Measurements from ENCODE around the gene PARP14. TPM values are rescaled to one million over a fixed set of nuclear protein-coding genes. Genes with fewer than 3 reads are reported as not detected.

Gene PARP14
- polyA plus RNA-seq, 1 donor from 2014 or later = not detected

GRCh38 chr3:122727294-122727693, 46.7 kb downstream of the PARP14 start:
- H3F3A ChIP-seq (ENCODE audit: insufficient read depth, low read length, poor library complexity, severe bottlenecking) = no peaks in the 10 kb centered on the region
- H3K9me3 ChIP-seq (ENCODE audit: low read length) = no peaks in the 10 kb centered on the region
- H4K20me1 ChIP-seq (ENCODE audit: insufficient read depth) = no peaks in the 10 kb centered on the region
- H3K36me3 ChIP-seq (ENCODE audit: insufficient read depth, low read length) = no peaks in the 10 kb centered on the region
- TF ChIP-seq SMC3 (conservative IDR thresholded peaks at IDR 0.05; ENCODE audit: poor library complexity) (no peak), POLR2AphosphoS5 (IDR thresholded peaks at IDR 0.05) (no peak), TAF1 (IDR thresholded peaks at IDR 0.05; ENCODE audit: low read depth) (no peak), EP300 (conservative IDR thresholded peaks at IDR 0.05; ENCODE audit: poor library complexity, severe bottlenecking) (no peak), RAD21 (conservative IDR thresholded peaks at IDR 0.05) (no peak), EZH2 (IDR thresholded peaks at IDR 0.05; ENCODE audit: borderline replicate concordance, insufficient read depth, low read length, poor library complexity, severe bottlenecking) (no peak), MXI1 (conservative IDR thresholded peaks at IDR 0.05; ENCODE audit: poor library complexity, severe bottlenecking) (no peak)
- TF ChIP-seq, protein P1, sequence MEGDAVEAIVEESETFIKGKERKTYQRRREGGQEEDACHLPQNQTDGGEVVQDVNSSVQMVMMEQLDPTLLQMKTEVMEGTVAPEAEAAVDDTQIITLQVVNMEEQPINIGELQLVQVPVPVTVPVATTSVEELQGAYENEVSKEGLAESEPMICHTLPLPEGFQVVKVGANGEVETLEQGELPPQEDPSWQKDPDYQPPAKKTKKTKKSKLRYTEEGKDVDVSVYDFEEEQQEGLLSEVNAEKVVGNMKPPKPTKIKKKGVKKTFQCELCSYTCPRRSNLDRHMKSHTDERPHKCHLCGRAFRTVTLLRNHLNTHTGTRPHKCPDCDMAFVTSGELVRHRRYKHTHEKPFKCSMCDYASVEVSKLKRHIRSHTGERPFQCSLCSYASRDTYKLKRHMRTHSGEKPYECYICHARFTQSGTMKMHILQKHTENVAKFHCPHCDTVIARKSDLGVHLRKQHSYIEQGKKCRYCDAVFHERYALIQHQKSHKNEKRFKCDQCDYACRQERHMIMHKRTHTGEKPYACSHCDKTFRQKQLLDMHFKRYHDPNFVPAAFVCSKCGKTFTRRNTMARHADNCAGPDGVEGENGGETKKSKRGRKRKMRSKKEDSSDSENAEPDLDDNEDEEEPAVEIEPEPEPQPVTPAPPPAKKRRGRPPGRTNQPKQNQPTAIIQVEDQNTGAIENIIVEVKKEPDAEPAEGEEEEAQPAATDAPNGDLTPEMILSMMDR (IDR thresholded peaks at IDR 0.05; ENCODE audit: poor library complexity, severe bottlenecking) = no peak
- TF ChIP-seq, protein P2, sequence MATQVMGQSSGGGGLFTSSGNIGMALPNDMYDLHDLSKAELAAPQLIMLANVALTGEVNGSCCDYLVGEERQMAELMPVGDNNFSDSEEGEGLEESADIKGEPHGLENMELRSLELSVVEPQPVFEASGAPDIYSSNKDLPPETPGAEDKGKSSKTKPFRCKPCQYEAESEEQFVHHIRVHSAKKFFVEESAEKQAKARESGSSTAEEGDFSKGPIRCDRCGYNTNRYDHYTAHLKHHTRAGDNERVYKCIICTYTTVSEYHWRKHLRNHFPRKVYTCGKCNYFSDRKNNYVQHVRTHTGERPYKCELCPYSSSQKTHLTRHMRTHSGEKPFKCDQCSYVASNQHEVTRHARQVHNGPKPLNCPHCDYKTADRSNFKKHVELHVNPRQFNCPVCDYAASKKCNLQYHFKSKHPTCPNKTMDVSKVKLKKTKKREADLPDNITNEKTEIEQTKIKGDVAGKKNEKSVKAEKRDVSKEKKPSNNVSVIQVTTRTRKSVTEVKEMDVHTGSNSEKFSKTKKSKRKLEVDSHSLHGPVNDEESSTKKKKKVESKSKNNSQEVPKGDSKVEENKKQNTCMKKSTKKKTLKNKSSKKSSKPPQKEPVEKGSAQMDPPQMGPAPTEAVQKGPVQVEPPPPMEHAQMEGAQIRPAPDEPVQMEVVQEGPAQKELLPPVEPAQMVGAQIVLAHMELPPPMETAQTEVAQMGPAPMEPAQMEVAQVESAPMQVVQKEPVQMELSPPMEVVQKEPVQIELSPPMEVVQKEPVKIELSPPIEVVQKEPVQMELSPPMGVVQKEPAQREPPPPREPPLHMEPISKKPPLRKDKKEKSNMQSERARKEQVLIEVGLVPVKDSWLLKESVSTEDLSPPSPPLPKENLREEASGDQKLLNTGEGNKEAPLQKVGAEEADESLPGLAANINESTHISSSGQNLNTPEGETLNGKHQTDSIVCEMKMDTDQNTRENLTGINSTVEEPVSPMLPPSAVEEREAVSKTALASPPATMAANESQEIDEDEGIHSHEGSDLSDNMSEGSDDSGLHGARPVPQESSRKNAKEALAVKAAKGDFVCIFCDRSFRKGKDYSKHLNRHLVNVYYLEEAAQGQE (IDR thresholded peaks at IDR 0.05; ENCODE audit: borderline replicate concordance) = no peak
- no peak overlapping the region for H3K4me2 ChIP-seq (ENCODE audit: low read length)
- H3K9ac ChIP-seq (ENCODE audit: low read length) = no peak overlapping the region
- no peak overlapping the region for H3K4me3 ChIP-seq (ENCODE audit: low read length)
- no peak overlapping the region for H3K27ac ChIP-seq (ENCODE audit: low read length)
- no peaks in the 10 kb centered on the region for H3K27me3 ChIP-seq (ENCODE audit: insufficient read depth, low read depth, low read length)
- H3K79me2 ChIP-seq (replicated peaks; ENCODE audit: insufficient read depth, low read length) = no peaks in the 10 kb centered on the region
- no peak overlapping the region for H2AFZ ChIP-seq (ENCODE audit: low read depth, low read length)
- H3K9me2 ChIP-seq (ENCODE audit: insufficient read depth, low read length) = no peaks in the 10 kb centered on the region

DNA sequence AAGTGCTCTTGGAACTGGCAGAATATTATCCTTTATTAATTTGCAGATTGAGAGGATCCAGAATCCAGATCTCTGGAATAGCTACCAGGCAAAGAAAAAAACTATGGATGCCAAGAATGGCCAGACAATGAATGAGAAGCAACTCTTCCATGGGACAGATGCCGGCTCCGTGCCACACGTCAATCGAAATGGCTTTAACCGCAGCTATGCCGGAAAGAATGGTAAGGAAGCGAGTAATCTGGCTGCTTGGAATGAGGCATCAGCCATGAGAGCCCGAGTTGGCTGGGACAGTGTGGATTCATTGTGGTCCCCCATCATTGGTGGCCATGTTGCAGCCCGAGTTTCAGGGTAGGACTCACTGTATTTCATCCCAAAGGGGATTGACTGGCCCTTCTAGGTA, 47.1 kb downstream of the PARP14 start:
- TF ChIP-seq EP300 (conservative IDR thresholded peaks at IDR 0.05; ENCODE audit: poor library complexity, severe bottlenecking) = no peak
- TF ChIP-seq, protein P1 (IDR thresholded peaks at IDR 0.05; ENCODE audit: poor library complexity, severe bottlenecking) = no peak
- no peak for TF ChIP-seq POLR2AphosphoS5 (IDR thresholded peaks at IDR 0.05)
- TF ChIP-seq SMC3 (conservative IDR thresholded peaks at IDR 0.05; ENCODE audit: poor library complexity) = no peak
- TF ChIP-seq, protein P2 (IDR thresholded peaks at IDR 0.05; ENCODE audit: borderline replicate concordance) = no peak
- no peak for TF ChIP-seq MXI1 (conservative IDR thresholded peaks at IDR 0.05; ENCODE audit: poor library complexity, severe bottlenecking)
- no peak for TF ChIP-seq RAD21 (conservative IDR thresholded peaks at IDR 0.05)
- TF ChIP-seq EZH2 (IDR thresholded peaks at IDR 0.05; ENCODE audit: borderline replicate concordance, insufficient read depth, low read length, poor library complexity, severe bottlenecking) = no peak
- TF ChIP-seq TAF1 (IDR thresholded peaks at IDR 0.05; ENCODE audit: low read depth) = no peak
- Histone ChIP-seq H3K79me2 (replicated peaks; ENCODE audit: insufficient read depth, low read length) (no peaks in the 10 kb centered on the region), H3K27me3 (ENCODE audit: insufficient read depth, low read depth, low read length) (no peaks in the 10 kb centered on the region), H3K36me3 (ENCODE audit: insufficient read depth, low read length) (no peaks in the 10 kb centered on the region), H3K4me2 (ENCODE audit: low read length) (no peak overlapping the region), H3K9me3 (ENCODE audit: low read length) (no peaks in the 10 kb centered on the region), H2AFZ (ENCODE audit: low read depth, low read length) (no peak overlapping the region), H3K27ac (ENCODE audit: low read length) (no peak overlapping the region), H3F3A (ENCODE audit: insufficient read depth, low read length, poor library complexity, severe bottlenecking) (no peaks in the 10 kb centered on the region), H4K20me1 (ENCODE audit: insufficient read depth) (no peaks in the 10 kb centered on the region), H3K9me2 (ENCODE audit: insufficient read depth, low read length) (no peaks in the 10 kb centered on the region), H3K4me3 (ENCODE audit: low read length) (no peak overlapping the region), H3K9ac (ENCODE audit: low read length) (no peak overlapping the region)

Data from neural cell (in vitro differentiated cells).